T-helper 1 cell treated with Interleukin-12 subunit alpha and Interleukin-12 subunit beta and Interleukin-4 antibody, amounts not matched to agents 30 μg/mL and 1 μg/mL, for 36 hours (primary cell): ENCODE results near the gene PPM1H.

Source experiments
- H3K27ac Mint-ChIP-seq: one replicate; pipeline ENCODE4 v1.8.0; 2021; ENCODE audit warnings: mild to moderate bottlenecking, mixed read lengths
- H3K27me3 Mint-ChIP-seq: one replicate; pipeline ENCODE4 v1.8.0; 2021; ENCODE audit warnings: low read depth, mixed read lengths
- H3K36me3 Mint-ChIP-seq: one replicate; pipeline ENCODE4 v1.8.0; 2021; ENCODE audit warnings: low read depth, mixed read lengths
- H3K4me1 Mint-ChIP-seq: one replicate; pipeline ENCODE4 v1.8.0; 2021; ENCODE audit warnings: low read depth, mixed read lengths
- H3K4me3 Mint-ChIP-seq: one replicate; pipeline ENCODE4 v1.8.0; 2021; ENCODE audit warnings: mild to moderate bottlenecking, moderate library complexity, mixed read lengths
- H3K9me3 Mint-ChIP-seq: one replicate; pipeline ENCODE4 v1.8.0; 2021; ENCODE audit warnings: mixed read lengths

PPM1H gene

GRCh38 chr12:62928632-62929031, 6.3 kb downstream of the PPM1H start:
- no peak overlapping the region for H3K4me3 Mint-ChIP-seq
- H3K9me3 Mint-ChIP-seq = no peaks in the 10 kb centered on the region
- H3K36me3 Mint-ChIP-seq = no peaks in the 10 kb centered on the region

DNA sequence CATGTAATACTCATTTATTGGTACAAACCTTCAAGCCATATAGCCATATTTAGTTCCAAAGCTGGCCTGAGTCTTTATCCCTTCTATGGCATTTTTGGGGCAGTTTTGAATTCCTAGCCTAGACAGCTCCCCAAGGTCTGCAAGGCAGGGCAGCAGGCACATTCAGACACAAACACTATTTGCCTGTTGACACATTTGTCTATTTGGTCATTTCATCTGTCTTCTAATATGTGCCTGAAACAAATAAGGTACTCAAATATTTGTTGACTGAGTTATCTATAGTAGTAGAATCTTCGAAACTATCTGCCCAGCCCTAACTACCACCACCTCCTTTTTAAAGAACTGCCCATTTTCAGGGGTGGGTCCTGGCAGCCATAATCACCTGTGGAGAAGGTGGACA, 9.3 kb downstream of the PPM1H start:
- H3K27ac Mint-ChIP-seq = no peak overlapping the region
- no peaks in the 10 kb centered on the region for H3K9me3 Mint-ChIP-seq
- no peaks in the 10 kb centered on the region for H3K4me1 Mint-ChIP-seq
- no peak overlapping the region for H3K4me3 Mint-ChIP-seq
- no peaks in the 10 kb centered on the region for H3K36me3 Mint-ChIP-seq
- peaks cover 15% of the 10 kb centered on the region for H3K27me3 Mint-ChIP-seq

More at GRCh38 chr12:62928632-62929031, 6.3 kb downstream of the PPM1H start:
- H3K27ac Mint-ChIP-seq = no peak overlapping the region
- peaks cover 3% of the 10 kb centered on the region for H3K4me1 Mint-ChIP-seq
- peaks cover 41% of the 10 kb centered on the region for H3K27me3 Mint-ChIP-seq

GRCh38 chr12:62924084-62924483, 10.9 kb downstream of the PPM1H start:
- Mint-ChIP-seq H3K36me3 (no peaks in the 10 kb centered on the region), H3K9me3 (no peaks in the 10 kb centered on the region), H3K4me1 (no peaks in the 10 kb centered on the region), H3K27me3 (peaks cover 9% of the 10 kb centered on the region), H3K27ac (no peak overlapping the region), H3K4me3 (no peak overlapping the region)

DNA sequence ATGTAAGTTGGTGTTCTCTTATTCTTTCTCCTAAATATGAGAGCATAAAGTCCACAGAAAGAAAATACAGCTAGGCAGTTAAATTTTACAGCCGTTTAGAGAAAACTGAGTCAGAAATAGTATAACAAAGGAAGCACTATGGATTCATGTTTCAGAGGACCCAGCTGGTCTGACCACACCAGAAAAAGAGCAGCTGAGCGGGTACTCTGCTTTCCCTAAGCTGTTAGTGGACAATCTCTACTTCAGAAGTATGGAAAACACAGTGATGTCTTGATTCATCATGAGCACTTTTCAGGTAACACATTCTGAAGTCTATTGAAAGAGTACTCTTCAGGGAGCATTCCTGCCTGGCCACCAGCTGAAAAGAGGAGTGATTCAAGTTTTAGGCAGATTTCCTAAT, 12.4 kb downstream of the PPM1H start:
- Mint-ChIP-seq H3K36me3 (no peaks in the 10 kb centered on the region), H3K9me3 (no peaks in the 10 kb centered on the region), H3K27me3 (no peaks in the 10 kb centered on the region), H3K4me1 (no peaks in the 10 kb centered on the region), H3K4me3 (no peak overlapping the region), H3K27ac (no peak overlapping the region)

GRCh38 chr12:62919838-62920237, 15.1 kb downstream of the PPM1H start:
- no peaks in the 10 kb centered on the region for H3K36me3 Mint-ChIP-seq
- H3K27me3 Mint-ChIP-seq = no peaks in the 10 kb centered on the region
- no peak overlapping the region for H3K27ac Mint-ChIP-seq
- no peaks in the 10 kb centered on the region for H3K9me3 Mint-ChIP-seq
- H3K4me3 Mint-ChIP-seq = no peak overlapping the region
- no peaks in the 10 kb centered on the region for H3K4me1 Mint-ChIP-seq

DNA sequence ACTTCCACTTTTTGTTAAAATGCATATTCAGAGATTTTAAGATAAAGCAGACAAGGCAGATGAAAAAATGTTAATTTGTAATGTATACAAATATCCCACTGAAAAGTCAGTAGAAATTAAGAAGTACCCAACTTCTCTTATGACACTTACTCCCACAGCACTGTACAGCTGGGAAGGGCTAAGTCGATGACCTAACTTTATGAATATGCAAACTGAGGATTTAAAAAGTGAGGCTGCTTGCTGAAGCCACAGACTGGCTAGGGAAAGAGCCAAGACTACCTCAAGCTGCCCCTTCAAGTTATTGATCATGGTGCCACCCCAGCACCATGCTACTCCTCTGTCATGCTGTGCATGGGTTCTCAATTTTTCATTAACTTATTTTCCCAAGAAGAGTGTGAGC, 17.0 kb downstream of the PPM1H start:
- Mint-ChIP-seq H3K4me1 (no peaks in the 10 kb centered on the region), H3K9me3 (no peaks in the 10 kb centered on the region), H3K27ac (no peak overlapping the region), H3K4me3 (no peak overlapping the region), H3K36me3 (no peaks in the 10 kb centered on the region), H3K27me3 (no peaks in the 10 kb centered on the region)

- Mint-ChIP-seq H3K4me3 (no peak overlapping the region), H3K9me3 (no peaks in the 10 kb centered on the region), H3K4me1 (no peaks in the 10 kb centered on the region), H3K27me3 (peaks cover 4% of the 10 kb centered on the region), H3K27ac (no peak overlapping the region), H3K36me3 (no peaks in the 10 kb centered on the region)
These were observed 18.1 kb downstream of the PPM1H start for GRCh38 chr12:62916632-62917425.

DNA sequence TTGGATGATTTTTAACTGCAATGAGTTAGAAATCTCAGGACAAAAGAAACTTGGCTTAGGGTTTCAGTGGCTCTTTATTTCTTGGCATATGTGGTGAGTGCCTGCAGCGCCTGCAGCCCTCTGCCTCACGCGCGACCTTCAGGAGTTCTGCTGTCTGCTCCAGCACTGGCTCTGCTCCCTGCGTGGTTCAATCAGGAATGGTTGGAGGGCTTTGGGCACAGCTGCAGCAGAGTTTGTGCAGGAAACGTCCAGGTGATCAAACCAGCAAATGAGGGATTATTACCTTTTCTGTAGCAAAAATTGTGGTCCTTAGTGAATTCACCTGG, 19.8 kb downstream of the PPM1H start:
- Mint-ChIP-seq H3K27ac (no peak overlapping the region), H3K9me3 (no peaks in the 10 kb centered on the region), H3K4me3 (no peak overlapping the region), H3K27me3 (peaks cover 8% of the 10 kb centered on the region), H3K36me3 (no peaks in the 10 kb centered on the region), H3K4me1 (no peaks in the 10 kb centered on the region)

DNA sequence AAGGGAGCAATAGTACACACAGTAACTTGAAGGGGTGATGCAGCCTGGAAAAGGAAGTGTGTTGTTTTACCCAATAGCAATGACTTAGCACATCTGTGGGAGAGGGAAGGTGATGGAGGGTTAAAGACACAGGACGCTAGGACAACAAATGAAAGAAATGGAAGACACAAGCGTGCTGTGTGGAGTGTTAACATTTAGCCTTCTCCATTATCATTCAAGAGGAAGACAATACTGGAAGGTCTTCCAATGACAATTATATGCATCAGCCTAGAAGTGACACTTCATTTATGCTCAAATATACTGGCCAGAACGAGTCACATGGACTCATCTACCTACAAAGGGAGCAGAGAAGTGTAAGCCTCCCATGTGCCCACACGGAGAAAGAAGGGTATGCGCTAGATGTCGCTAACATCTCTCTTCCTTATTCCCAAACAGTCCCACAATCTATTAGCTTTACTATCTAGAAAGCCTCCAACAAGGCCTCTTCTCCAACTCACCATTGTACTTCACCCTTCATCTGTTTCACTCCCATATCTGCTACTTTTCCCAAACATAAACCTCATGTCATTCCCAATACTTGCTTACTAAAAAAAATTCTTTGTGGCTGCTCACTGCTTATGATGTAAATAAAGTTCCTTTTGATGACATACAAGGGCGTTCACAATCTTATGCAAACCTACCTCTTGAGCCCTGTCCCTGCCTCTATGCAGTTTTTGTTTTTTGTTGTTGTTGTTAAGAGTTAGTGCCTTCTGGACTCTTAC, 20.3 kb downstream of the PPM1H start:
- peaks cover 8% of the 10 kb centered on the region for H3K27me3 Mint-ChIP-seq
- H3K9me3 Mint-ChIP-seq = no peaks in the 10 kb centered on the region
- H3K27ac Mint-ChIP-seq = no peak overlapping the region
- H3K4me1 Mint-ChIP-seq = no peaks in the 10 kb centered on the region
- no peak overlapping the region for H3K4me3 Mint-ChIP-seq
- H3K36me3 Mint-ChIP-seq = no peaks in the 10 kb centered on the region

DNA sequence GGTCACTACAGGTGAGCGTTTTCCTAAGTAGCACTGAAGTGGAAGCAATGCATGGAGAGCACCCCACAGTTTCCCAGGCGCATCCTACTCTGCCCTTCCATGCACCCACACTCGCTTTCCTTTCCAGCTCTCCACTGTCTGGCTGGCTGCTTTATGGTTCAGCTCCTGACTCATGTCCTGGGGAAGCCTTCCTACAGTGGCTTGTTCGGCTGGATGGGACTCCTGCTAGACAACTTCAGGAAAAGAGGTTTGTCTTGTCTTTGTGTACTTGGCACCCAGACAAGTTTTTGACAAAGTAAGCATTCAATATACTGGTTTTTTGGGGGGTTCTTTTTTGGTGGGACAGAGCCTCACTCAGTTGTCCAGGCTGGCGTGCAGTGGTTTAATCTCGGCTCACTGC, 21.6 kb downstream of the PPM1H start:
- Mint-ChIP-seq H3K27me3 (peaks cover 8% of the 10 kb centered on the region), H3K4me3 (no peak overlapping the region), H3K9me3 (no peaks in the 10 kb centered on the region), H3K4me1 (no peaks in the 10 kb centered on the region), H3K36me3 (no peaks in the 10 kb centered on the region), H3K27ac (no peak overlapping the region)

DNA sequence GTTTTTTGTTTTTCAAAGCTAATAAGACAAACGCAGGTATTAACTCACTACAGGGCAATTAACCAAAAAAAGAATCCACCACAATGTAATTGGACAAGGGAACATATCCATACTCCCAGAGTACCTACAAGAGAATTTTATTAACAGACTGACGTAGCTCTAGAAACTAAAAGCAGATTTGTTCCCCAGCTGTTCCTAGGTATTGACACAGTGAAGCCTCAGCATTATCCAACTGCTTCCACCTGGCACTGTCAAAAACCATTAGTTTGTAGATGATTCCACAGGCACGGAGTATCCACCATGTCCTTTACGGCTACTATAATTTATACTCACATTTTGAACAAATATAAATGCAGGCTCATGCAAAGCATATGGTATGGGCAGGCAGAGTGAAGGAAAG, 22.3 kb downstream of the PPM1H start:
- H3K9me3 Mint-ChIP-seq = no peaks in the 10 kb centered on the region
- peaks cover 8% of the 10 kb centered on the region for H3K27me3 Mint-ChIP-seq
- no peaks in the 10 kb centered on the region for H3K36me3 Mint-ChIP-seq
- no peak overlapping the region for H3K27ac Mint-ChIP-seq
- no peak overlapping the region for H3K4me3 Mint-ChIP-seq
- H3K4me1 Mint-ChIP-seq = no peaks in the 10 kb centered on the region

- no peak overlapping the region for H3K4me3 Mint-ChIP-seq
- H3K36me3 Mint-ChIP-seq = no peaks in the 10 kb centered on the region
- H3K4me1 Mint-ChIP-seq = no peaks in the 10 kb centered on the region
- H3K27me3 Mint-ChIP-seq = peaks cover 8% of the 10 kb centered on the region
- H3K9me3 Mint-ChIP-seq = no peaks in the 10 kb centered on the region
- H3K27ac Mint-ChIP-seq = no peak overlapping the region
These were observed 23.7 kb downstream of the PPM1H start for GRCh38 chr12:62911286-62911685.

GRCh38 chr12:62910549-62911169, 24.3 kb downstream of the PPM1H start:
- H3K36me3 Mint-ChIP-seq = no peaks in the 10 kb centered on the region
- no peaks in the 10 kb centered on the region for H3K9me3 Mint-ChIP-seq
- no peak overlapping the region for H3K27ac Mint-ChIP-seq
- H3K4me3 Mint-ChIP-seq = no peak overlapping the region
- no peaks in the 10 kb centered on the region for H3K4me1 Mint-ChIP-seq
- H3K27me3 Mint-ChIP-seq = peaks cover 8% of the 10 kb centered on the region

GRCh38 chr12:62909340-62909739, 25.6 kb downstream of the PPM1H start:
- Mint-ChIP-seq H3K4me3 (no peak overlapping the region), H3K4me1 (no peaks in the 10 kb centered on the region)

DNA sequence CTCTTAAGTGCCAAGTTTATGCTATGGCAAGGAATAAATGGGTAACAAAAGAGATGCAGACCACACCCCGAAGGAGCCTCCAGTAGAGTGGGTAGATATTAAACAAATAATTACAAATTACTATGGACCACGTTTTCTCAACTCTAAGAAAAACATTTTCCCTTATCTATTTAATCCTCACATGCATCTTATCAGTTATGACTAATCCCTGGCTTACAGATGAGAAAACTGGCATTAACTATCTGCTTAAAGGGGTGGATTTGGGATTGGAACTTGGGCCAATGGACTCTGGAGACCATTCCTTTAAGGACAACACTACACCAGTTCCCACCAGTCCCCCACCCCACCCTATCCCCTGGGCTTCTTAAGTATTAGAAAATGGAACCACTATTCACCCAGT, 26.3 kb downstream of the PPM1H start:
- H3K36me3 Mint-ChIP-seq = no peaks in the 10 kb centered on the region
- no peak overlapping the region for H3K4me3 Mint-ChIP-seq

More at GRCh38 chr12:62909340-62909739, 25.6 kb downstream of the PPM1H start:
- no peak overlapping the region for H3K27ac Mint-ChIP-seq
- no peaks in the 10 kb centered on the region for H3K36me3 Mint-ChIP-seq
- peaks cover 8% of the 10 kb centered on the region for H3K27me3 Mint-ChIP-seq
- H3K9me3 Mint-ChIP-seq = no peaks in the 10 kb centered on the region

More for the DNA sequence above, 26.3 kb downstream of the PPM1H start:
- no peaks in the 10 kb centered on the region for H3K9me3 Mint-ChIP-seq
- no peaks in the 10 kb centered on the region for H3K4me1 Mint-ChIP-seq
- H3K27ac Mint-ChIP-seq = no peak overlapping the region
- H3K27me3 Mint-ChIP-seq = peaks cover 8% of the 10 kb centered on the region
